DLD1 (cell line): ENCODE data around the gene ZNF783.
"Not testable (repeated sequence)": the region's sequence is repeated elsewhere in the genome, so short reads cannot be mapped to it uniquely, and the experiment has no call there.

Source experiments
- in situ Hi-C: cut with HindIII; loops from 2 replicates; pipeline ENCODE4 v1.10.0; 2017; ENCODE audit warnings: low sequenced_read_pairs

Gene ZNF783

GRCh38 chr7:149239345-149240143 is 22.5 kb upstream of the ZNF783 start, which contains the start of gene ZNF212:
Gene ZNF212, plus strand, starts transcription at chr7:149239651. Its CDS starts 128 bp downstream, at chr7:149239779.
- in situ Hi-C loops, result no loop called here

GRCh38 chr7:149240637-149241036 is 21.4 kb upstream of the ZNF783 start:
- in situ Hi-C loops, result no loop called here

GRCh38 chr7:149241696-149242095 is 20.3 kb upstream of the ZNF783 start:
- in situ Hi-C loops, result no loop called here

- in situ Hi-C loops, result no loop called here
Observed at GRCh38 chr7:149245244-149245643, 16.8 kb upstream of the ZNF783 start.

- in situ Hi-C loops, result no loop called here
Observed at GRCh38 chr7:149245744-149246143, 16.3 kb upstream of the ZNF783 start.

- in situ Hi-C loops, result no loop called here
Observed at GRCh38 chr7:149248777-149249176, 13.2 kb upstream of the ZNF783 start.

GRCh38 chr7:149250151-149250550 is 11.8 kb upstream of the ZNF783 start:
- in situ Hi-C loops, result not testable (repeated sequence)

- in situ Hi-C loops, result not testable (repeated sequence)
Observed at GRCh38 chr7:149251518-149251917, 10.5 kb upstream of the ZNF783 start.

- in situ Hi-C loops, result no loop called here
Observed at GRCh38 chr7:149252378-149252777, 9.6 kb upstream of the ZNF783 start.

- in situ Hi-C loops, result no loop called here
Observed at GRCh38 chr7:149253665-149254064, 8.3 kb upstream of the ZNF783 start.

- in situ Hi-C loops, result no loop called here
Observed at GRCh38 chr7:149254181-149254858, 7.7 kb upstream of the ZNF783 start.

GRCh38 chr7:149255174-149255573 is 6.8 kb upstream of the ZNF783 start:
- in situ Hi-C loops, result no loop called here

- in situ Hi-C loops, result no loop called here
Observed at GRCh38 chr7:149256568-149256967, 5.4 kb upstream of the ZNF783 start.

GRCh38 chr7:149257146-149257545 is 4.8 kb upstream of the ZNF783 start:
- in situ Hi-C loops, result no loop called here

- in situ Hi-C loops, result no loop called here
Observed at GRCh38 chr7:149261316-149261828, 624 bp upstream of the ZNF783 start.

GRCh38 chr7:149266451-149266850 is 4.5 kb downstream of the ZNF783 start:
- in situ Hi-C loops, result no loop called here

GRCh38 chr7:149267733-149268132 is 5.7 kb downstream of the ZNF783 start:
- in situ Hi-C loops, result no loop called here

GRCh38 chr7:149274424-149274823 is 12.4 kb downstream of the ZNF783 start:
- in situ Hi-C loops, result not testable (repeated sequence)

GRCh38 chr7:149277871-149278270 is 15.9 kb downstream of the ZNF783 start:
- in situ Hi-C loops, result no loop called here

- in situ Hi-C loops, result no loop called here
Observed at GRCh38 chr7:149278396-149278795, 16.4 kb downstream of the ZNF783 start.

- in situ Hi-C loops, result no loop called here
Observed at GRCh38 chr7:149279111-149279743, 17.2 kb downstream of the ZNF783 start.
